HG03039 (cell line): ENCODE measurements around the gene TMEM242.

ENCODE experiments used
- ATAC-seq: cut with Tn5 transposase; IDR thresholded peaks from one replicate; pipeline ENCODE4 v1.9.1; 2021; ENCODE audit warnings: mild to moderate bottlenecking, moderate library complexity; ENCODE audit not compliant: unreplicated experiment

TMEM242 gene

DNA sequence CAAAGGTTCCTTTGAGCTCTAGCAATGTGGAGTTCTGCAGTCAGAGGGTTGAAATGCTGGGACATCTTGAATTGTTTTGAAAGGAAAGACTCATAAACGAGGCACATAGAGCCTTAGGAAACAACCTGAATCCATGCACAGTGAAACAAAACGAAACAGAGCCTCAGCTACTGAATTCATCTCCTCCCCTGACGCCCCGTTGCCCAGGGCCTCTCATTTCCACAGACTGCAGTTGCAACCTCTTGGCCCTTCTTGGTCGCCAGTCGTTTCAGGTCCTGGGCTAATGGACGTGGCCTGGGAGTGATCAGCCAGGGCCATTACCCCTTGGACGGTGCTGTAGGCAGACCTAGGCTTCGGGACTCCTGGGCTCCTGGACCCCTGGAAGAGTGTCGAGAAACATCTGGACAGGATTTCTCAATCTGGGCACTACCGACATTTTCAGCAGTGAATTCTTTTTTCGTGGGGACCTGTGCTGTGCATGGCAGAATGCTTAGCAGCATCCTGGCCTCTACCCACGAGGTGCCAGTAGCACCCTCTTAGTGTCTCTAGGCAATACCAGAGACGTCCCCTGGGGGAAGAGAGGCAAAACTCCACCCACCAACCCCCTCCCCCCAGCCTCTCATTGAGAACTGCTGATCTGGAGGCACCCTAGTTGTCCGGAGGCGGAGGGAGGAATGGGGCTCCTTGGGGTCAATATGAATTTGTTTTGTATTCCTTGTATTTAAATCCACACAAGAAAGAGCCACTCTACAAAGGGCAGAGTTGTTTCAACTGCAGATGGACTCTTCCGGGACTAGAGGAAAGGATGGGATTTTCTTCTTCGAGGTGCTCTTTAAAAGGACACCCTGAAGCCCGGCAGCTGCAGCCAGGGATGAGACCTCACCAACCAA is 50.2 kb downstream of the TMEM242 start:
- no peak for ATAC-seq

GRCh38 chr6:157272372-157272771 is 50.9 kb downstream of the TMEM242 start:
- ATAC-seq = no peak

GRCh38 chr6:157271911-157272310 is 51.4 kb downstream of the TMEM242 start:
- no peak for ATAC-seq

GRCh38 chr6:157271441-157271840 is 51.9 kb downstream of the TMEM242 start:
- ATAC-seq = no peak

DNA sequence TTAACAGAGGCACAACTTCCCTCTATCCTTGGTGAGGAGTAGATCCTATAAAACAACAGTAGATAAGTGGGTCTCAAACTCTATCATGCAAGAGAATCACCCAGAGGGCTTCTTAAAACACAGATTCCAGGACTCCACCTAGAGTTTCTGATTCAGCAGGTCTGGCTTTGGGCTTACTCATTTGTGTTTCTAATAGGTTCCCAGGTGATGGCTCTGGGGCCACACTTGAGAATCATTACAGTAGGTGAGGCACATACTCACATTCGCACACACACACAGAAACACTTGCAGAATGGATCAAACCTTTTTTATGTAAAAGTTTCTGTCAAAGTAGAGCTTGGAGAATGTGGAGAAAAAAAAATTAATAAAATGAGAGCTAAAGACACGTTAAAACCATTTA is 52.4 kb downstream of the TMEM242 start:
- ATAC-seq = no peak

DNA sequence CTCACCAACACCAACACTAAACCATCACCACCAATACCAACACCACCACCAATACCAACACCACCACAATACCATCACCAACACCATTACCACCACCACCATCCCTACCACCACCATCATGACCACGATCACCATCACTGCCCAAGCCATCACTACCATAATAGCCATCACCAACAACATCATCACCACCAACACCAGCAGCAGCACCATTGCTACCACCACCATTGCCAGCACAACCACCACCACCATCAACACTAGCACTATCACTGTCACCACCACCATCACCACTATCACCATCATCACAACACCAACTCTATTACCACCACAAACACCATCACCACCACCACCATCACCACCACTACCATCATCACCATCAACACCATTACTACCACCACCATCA is 53.0 kb downstream of the TMEM242 start:
- ATAC-seq = no peak

- no peak for ATAC-seq
Observed at GRCh38 chr6:157269261-157269794, 54.0 kb downstream of the TMEM242 start.

DNA sequence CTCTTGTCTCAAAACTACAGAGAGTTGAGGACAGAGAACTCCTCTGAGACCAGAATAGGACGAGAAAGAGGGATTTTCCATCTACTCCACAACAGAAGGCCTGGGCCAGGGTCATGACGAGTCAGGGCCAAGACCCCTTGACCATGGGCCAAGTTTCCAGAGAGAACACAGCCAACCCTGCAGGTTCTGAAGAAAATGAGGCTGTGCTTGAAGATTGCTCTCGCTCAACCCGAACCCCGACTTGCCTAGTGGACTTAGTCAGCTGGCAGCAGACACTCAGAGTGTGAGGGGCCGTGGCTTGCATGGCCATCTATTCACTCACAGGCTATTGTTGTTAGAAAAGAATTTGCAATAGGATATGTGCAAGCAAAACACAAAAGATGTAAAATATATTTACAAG is 54.5 kb downstream of the TMEM242 start:
- ATAC-seq = no peak

GRCh38 chr6:157268396-157268795 is 54.9 kb downstream of the TMEM242 start:
- no peak for ATAC-seq

DNA sequence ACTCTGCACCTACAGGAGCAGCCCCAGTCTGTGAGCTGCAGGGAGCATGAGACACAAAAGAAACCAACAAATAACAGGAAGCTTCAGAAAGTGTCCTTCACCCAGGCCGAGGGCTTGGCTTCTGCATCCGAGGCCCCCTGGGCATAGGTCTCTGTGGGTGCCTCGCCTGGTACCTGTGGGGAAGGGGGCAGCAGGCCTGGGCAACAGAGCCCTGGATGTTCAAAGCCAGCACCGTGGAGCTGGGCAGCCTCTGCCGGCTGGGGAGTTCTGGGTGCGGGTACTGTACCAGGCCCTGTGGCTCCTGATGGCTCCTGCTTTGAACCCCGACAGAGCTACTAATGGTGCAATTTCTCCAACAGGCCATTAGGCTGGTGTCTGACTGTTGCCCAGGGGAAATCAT is 55.7 kb downstream of the TMEM242 start:
- no peak for ATAC-seq

DNA sequence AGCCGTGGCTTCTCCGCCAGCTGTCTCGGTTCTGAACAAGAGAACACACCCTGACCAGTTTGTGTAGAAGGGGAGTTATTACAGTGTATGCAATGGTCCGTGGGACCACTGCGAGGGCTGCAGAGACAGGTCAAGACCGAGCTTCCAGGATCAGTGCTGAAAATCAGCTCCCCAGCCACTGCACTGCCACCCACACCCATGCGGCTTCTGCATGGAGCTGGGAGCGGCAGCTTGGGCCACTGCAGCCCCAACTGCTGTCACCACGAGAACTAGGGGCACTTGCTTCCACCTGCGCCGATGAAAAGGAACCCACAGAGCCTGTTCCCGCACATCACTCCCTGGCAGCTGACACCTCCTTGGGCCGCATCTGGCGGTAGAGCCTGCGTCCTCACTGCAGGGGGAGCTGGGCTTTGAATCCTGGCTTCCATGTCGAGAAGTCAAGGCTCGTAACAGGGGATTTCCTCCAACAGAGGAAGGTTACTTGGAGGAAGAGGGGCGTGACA is 56.2 kb downstream of the TMEM242 start:
- ATAC-seq = no peak

- no peak for ATAC-seq
Observed at GRCh38 chr6:157266274-157267101, 56.8 kb downstream of the TMEM242 start.

- no peak for ATAC-seq
Observed at GRCh38 chr6:157265635-157266034, 57.7 kb downstream of the TMEM242 start.

DNA sequence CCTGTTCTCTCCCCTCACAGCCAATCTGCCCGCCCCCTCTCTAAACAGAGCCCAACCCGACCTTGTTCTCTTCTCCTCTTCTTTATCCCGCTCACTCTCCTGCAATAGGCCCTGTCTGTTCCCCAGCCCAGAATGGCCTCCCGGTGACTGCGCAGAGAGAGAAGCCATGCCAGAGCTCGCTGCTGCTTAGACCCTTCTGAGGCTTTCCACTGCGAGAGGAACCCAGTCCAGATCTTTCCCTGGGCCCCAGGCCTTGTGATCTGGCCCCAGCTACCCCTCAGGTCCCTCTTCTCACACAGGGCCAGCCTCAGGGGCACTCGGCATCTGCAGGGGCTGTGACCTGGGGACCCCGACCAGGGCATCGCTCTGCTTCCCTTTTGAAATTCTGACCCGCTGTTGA is 58.1 kb downstream of the TMEM242 start:
- ATAC-seq = no peak

DNA sequence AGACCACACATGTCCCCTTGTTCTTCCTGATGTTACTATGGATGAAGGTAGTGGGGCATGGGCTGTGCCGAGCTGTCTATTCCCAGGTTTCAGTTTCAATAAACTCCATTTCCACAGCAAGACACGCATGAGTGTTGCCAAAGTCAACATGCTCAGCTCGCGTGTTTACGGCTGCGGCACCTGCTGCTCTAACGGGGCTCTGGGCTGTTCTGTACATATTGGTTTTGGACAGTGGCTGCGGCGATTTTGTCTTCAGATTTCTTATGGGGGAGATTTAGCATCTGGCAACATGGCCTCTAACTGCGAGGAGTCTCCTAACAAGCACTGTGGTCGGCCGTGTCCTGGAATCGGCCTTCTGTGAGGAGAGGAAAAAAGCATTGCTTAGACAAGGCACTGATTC is 58.6 kb downstream of the TMEM242 start:
- ATAC-seq = no peak

- no peak for ATAC-seq
Observed at GRCh38 chr6:157263881-157264397, 59.4 kb downstream of the TMEM242 start.

DNA sequence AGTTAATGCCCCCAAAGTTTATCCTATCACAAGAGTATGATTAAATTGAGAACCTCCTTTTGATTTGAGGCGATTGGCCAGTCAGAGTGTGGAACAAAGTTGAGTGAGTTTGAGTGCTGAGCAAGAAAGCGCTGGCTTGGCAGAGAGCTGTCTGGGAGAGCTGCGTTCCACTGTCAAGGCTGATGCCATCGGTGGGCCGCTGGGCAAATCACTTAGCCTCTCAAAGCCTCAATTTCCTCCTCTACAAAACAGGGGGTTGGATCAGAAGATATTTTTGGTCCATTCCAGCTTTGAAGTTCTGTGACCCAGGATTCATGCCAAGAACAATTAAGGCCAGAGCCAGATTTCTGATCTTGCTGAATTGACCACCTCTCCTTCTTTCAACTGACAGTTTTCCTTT is 60.2 kb downstream of the TMEM242 start:
- ATAC-seq = no peak

GRCh38 chr6:157261606-157262005 is 61.7 kb downstream of the TMEM242 start:
- ATAC-seq = no peak

DNA sequence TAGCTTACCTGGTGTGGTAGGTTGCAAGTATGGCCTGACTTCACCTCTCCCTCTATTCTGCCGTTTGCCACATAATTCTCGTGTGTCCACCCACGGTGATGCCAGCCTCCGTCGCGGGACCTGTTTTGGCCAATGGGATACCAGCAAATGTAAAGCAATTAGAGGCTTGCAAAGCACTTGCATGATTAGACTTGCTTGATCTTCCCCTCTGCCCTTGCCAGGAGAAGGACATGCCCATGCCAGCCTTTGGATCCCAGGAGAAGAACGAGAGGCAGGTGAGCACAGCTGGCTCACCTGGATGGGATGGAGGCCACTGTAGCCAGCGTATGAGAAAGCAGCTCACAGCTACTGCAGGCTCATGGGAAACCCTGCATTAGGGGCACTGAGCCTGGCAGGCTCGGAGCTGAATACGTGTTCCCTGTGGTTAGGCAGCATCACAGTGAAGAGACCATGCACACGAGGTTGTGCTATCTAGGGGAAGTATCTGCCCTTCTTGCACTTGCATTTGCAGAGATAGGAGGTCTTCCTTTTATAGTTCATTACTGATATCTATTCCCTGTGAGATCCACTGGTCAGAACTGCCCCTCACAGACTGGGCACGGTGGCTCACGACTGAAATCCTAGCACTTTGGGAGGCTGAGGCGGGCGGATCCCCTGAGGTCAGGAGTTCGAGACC is 62.4 kb downstream of the TMEM242 start:
- ATAC-seq = no peak

GRCh38 chr6:157259443-157259842 is 63.9 kb downstream of the TMEM242 start:
- no peak for ATAC-seq

DNA sequence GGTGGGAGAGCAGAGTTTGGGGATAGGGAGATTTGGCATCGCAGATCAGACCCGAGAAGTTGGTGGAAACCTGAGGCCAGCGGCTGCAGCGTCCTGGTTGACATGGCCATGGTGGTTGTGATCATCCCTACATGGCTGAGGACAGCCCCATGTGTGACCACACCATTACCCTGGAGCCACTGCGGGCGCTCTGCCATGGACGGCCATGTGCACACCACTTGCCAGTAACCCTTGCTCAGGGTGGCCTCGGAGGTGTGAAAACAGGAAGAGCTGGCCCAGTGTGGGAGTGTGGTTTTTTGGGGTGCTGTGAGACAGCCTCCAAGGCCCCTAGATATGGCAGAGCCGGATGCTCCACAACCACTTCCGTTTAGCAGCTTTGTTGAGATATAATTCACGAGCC is 64.4 kb downstream of the TMEM242 start:
- no peak for ATAC-seq
